Right lobe of liver (tissue), 6 donors: ENCODE results near the gene HSPB9. TPM values are rescaled to one million over a fixed set of nuclear protein-coding genes. Genes with fewer than 3 reads are reported as not detected.

Experiments
- ATAC-seq, 4 donors: fragments of 200-7000 bp; cut with Tn5 transposase; one replicate each; pipeline ENCODE4 v1.9.1; 2020; ENCODE audit warnings: mild to moderate bottlenecking in 4 of 4, moderate library complexity in 4 of 4
- DNase-seq, 3 donors: peaks; one replicate each; pipeline ENCODE4 v3.0.0-alpha.2; 2020
- H3K27ac ChIP-seq, 3 donors: fragments of 200-600 bp; one replicate each; pipeline ENCODE4 v1.8.0; 2022
- H3K27me3 ChIP-seq, 2 donors: fragments of 200-600 bp; one replicate each; pipeline ENCODE4 v1.8.0; 2022
- H3K36me3 ChIP-seq, 4 donors: fragments of 200-600 bp; sonication (generic) in 1 of 4; one replicate each; pipeline versions ENCODE4 v1.5.1 to v1.8.0; 2017 to 2022; ENCODE audit warnings: control low read depth in 1 of 4
- H3K4me1 ChIP-seq, 4 donors: fragments of 200-600 bp; sonication (generic) in 1 of 4; one replicate each; pipeline versions ENCODE4 v1.5.1 to v1.8.0; 2017 to 2022; ENCODE audit warnings: control low read depth in 1 of 4
- H3K4me3 ChIP-seq, 3 donors: fragments of 200-600 bp; one replicate each; pipeline ENCODE4 v1.8.0; 2022
- H3K9me3 ChIP-seq, 4 donors: fragments of 200-600 bp; sonication (generic) in 1 of 4; one replicate each; pipeline versions ENCODE4 v1.5.1 to v1.8.0; 2017 to 2022; ENCODE audit warnings: control low read depth in 1 of 4
- POLR2A ChIP-seq: fragments of 450-650 bp; IDR thresholded peaks from one replicate; pipeline ENCODE4 v1.6.1; 2017; ENCODE audit warnings: antibody characterized with exemption, mild to moderate bottlenecking
- WGBS: methylation state at CpG from one replicate; pipeline ENCODE4 v1.1.6; 2018; ENCODE audit warnings: low coverage, low lambda C conversion rate; ENCODE audit not compliant: insufficient coverage; ENCODE audit errors: missing lambda C conversion rate; 5-methylcytosine and 5-hydroxymethylcytosine counted together
- intact Hi-C, 2 donors: fragments of 100-400 bp; cut with DNase I; formaldehyde crosslinking; loops; one replicate each; pipeline versions ENCODE4 v1.11.2 to v1.14.1; 2022
- total RNA-seq, 6 experiments: library from RNA; depleted of rRNA in 2 of 6; stranded (reverse); fragments of >200 nt in 2 of 6; fragmentation: NEBNext Ultra II Directional in 3 of 6; extraction: Animal tissue kit (Norgen Biotek cat#: 25700) in 3 of 6; gene quantifications; one replicate each; pipeline versions ENCODE4 v1.1.0 to v1.2.4, GENCODE V29; 2016 to 2023
- TF ChIP-seq, protein P1 (sequence below), 4 donors: fragments of 200-600 bp in 3 of 4; fragments of 450-650 bp in 1 of 4; IDR thresholded peaks; one replicate each; pipeline versions ENCODE4 v1.5.1 to v1.8.0; 2016 to 2022; ENCODE audit warnings: antibody characterized with exemption in 4 of 4, mild to moderate bottlenecking in 2 of 4
- donor health status: DM: no; HTN: yes; CAD: no.
- donor health status: DM: no; HTN: no; CAD: no.
- donor health status: DM: no; HTN: no; CAD: no.
- donor health status: DM: no; HTN: yes; CAD: no.
- donor health status: DM: no; HTN: yes; CAD: no.

Gene HSPB9
- total RNA-seq, 6 experiments from 2014 or later, result 0.38 to 1.6 (median 0.85) TPM

DNA sequence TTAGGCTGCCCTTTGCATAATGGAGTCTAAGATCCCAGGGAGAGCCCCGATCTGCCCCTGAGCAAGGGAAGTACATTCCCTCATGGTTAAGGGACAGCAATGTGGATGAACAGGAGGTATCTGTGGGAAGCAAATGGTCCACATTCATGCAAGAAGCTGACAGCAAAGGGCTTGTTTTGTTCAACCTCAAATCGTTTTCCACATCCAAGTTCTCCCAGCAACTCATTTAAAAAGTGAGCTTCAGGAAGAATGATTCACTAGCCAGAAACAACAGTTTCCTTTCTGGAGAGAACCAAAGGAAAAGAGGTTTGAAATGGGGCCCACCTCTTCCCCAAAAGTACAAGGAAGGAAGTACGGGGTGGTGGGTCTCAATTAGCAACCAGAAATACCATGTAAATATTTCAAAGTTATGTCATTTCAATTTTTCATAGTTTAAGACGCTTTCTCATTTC is 9.4 kb downstream of the HSPB9 start:
- DNase-seq (no peak), ATAC-seq (peak in 1 of 4 donors; percentile 2)
- H3K4me3 ChIP-seq, result no peak overlapping the region
- no peaks in the 10 kb centered on the region for H3K27me3 ChIP-seq
- peaks cover 0 to 57% (median 18%) of the 10 kb centered on the region in 4 donors for H3K4me1 ChIP-seq
- intact Hi-C loops, result no loop called here
- H3K9me3 ChIP-seq, result no peaks in the 10 kb centered on the region
- H3K27ac ChIP-seq, result peak overlapping the region; percentile 36 to 93 (median 49)
- H3K36me3 ChIP-seq, result peaks cover 0 to 31% (median 14%) of the 10 kb centered on the region in 4 donors
- no peak for TF ChIP-seq POLR2A
- TF ChIP-seq, protein P1, sequence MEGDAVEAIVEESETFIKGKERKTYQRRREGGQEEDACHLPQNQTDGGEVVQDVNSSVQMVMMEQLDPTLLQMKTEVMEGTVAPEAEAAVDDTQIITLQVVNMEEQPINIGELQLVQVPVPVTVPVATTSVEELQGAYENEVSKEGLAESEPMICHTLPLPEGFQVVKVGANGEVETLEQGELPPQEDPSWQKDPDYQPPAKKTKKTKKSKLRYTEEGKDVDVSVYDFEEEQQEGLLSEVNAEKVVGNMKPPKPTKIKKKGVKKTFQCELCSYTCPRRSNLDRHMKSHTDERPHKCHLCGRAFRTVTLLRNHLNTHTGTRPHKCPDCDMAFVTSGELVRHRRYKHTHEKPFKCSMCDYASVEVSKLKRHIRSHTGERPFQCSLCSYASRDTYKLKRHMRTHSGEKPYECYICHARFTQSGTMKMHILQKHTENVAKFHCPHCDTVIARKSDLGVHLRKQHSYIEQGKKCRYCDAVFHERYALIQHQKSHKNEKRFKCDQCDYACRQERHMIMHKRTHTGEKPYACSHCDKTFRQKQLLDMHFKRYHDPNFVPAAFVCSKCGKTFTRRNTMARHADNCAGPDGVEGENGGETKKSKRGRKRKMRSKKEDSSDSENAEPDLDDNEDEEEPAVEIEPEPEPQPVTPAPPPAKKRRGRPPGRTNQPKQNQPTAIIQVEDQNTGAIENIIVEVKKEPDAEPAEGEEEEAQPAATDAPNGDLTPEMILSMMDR (IDR thresholded peaks at IDR 0.05), result no peak
- 44% methylated on average over 4 of the region's 4 CpGs for WGBS

DNA sequence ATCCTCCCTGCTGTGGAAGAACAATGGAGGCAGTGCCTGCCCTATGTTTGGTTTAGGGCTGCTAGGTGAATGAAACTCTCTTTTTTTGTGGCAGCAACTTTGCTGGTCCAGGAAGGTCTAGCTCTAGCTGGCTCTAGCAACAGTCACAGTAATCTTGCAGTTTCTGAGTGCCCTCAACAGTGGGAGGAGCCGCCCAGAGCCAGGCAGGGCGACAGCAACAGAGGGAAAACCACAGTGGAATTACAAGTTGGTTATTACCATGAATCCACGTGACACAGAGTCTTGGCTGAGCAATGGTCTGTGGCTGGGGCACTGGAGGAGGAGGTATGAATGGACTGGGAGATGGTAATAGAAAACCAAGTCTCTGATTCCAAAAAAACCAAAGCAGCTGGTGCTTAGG is 10.3 kb downstream of the HSPB9 start:
- Histone ChIP-seq H3K9me3 (no peaks in the 10 kb centered on the region), H3K36me3 (peaks cover 0 to 21% (median 8%) of the 10 kb centered on the region in 4 donors), H3K27me3 (no peaks in the 10 kb centered on the region), H3K27ac (peak overlapping the region in 2 of 3 donors; percentile 13 to 93), H3K4me3 (no peak overlapping the region), H3K4me1 (peaks cover 0 to 62% (median 20%) of the 10 kb centered on the region in 4 donors)
- no peak for ATAC-seq
- no peak for DNase-seq
- intact Hi-C loops, result no loop called here
- TF ChIP-seq POLR2A, result no peak
- TF ChIP-seq, protein P1 (IDR thresholded peaks at IDR 0.05), result no peak
- 69% methylated on average over 3 of the region's 3 CpGs for WGBS

DNA sequence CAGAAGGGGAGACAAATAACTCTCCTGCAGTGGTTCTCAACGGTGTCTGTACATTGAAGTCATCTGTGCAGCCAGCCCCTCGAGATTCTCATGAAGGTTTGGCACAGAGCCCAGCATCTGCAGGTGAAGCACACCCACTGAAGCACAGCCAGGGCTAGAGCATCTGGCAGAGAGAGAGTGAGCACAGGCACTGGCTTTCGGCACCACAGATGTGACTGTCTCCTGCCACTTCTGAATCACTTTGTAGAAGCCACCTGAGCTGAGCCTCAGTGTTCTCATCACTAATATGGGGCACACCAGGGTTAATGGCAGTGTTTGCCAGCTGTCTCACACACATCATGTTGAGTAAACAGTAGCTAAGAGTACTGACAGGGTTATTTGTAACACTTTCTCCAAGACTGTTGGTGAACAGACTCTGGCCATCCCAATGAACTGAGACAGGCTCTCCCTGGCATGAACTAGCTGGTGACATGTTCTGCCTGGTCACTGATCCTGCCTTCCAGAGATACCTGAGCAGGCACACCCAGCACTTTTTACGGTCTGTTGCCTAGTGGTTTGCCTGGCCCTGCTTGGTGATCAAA is 10.9 kb downstream of the HSPB9 start:
- Histone ChIP-seq H3K4me1 (peaks cover 0 to 64% (median 20%) of the 10 kb centered on the region in 4 donors), H3K36me3 (peaks cover 0 to 15% (median 5%) of the 10 kb centered on the region in 4 donors), H3K27ac (peak overlapping the region in 2 of 3 donors; percentile 36 to 93), H3K27me3 (no peaks in the 10 kb centered on the region), H3K9me3 (no peaks in the 10 kb centered on the region), H3K4me3 (no peak overlapping the region)
- 50% methylated on average over 1 of the region's 4 CpGs for WGBS
- no peak for TF ChIP-seq POLR2A
- TF ChIP-seq, protein P1 (IDR thresholded peaks at IDR 0.05), result no peak
- ATAC-seq (no peak), DNase-seq (no peak)
- intact Hi-C loops, result no loop called here

DNA sequence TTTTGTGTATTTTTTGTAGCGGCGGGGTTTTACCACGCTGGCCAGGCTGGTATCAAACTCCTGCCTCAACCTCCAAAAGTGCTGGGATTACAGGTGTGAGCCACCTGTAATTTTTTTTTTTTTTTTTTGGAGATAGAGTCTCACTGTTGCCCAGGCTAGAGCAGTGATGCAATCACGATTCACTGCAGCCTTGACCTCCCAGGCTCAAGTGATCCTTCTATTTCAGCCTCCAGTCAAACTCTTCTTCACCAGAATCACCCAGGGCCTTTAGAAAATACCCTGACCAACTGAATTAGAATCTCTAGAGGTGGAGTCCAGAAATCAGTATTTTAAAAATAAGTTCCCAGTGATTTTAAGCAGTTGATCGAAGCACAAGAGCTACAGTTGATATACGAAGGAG is 12.5 kb downstream of the HSPB9 start:
- Histone ChIP-seq H3K27ac (peak overlapping the region; percentile 44 to 93 (median 74)), H3K4me3 (peak overlapping the region in 1 of 3 donors; percentile 9), H3K9me3 (no peaks in the 10 kb centered on the region), H3K27me3 (no peaks in the 10 kb centered on the region), H3K36me3 (peaks cover 0 to 2% (median under 1%) of the 10 kb centered on the region in 4 donors), H3K4me1 (peaks cover 0 to 62% (median 22%) of the 10 kb centered on the region in 4 donors)
- DNase-seq (no peak), ATAC-seq (no peak)
- TF ChIP-seq, protein P1 (IDR thresholded peaks at IDR 0.05), result no peak
- TF ChIP-seq POLR2A, result no peak
- WGBS, result 62% methylated on average over 6 of the region's 6 CpGs
- intact Hi-C loops, result no loop called here
